GM19239 (cell line): ENCODE data around the gene LMTK2.

Experiments used
- DNase-seq: peaks from one replicate; pipeline ENCODE4 v3.0.0; 2011; ENCODE audit warnings: low spot score; ENCODE audit not compliant: insufficient read length
- FAIRE-seq: peaks from 2 replicates; lab custom pipeline; 2011; peaks lifted over from hg19 to GRCh38; lab: Jason Lieb, UNC

LMTK2 gene

GRCh38 chr7:98249106-98249505, 142.4 kb downstream of the LMTK2 start:
- no peak for DNase-seq
- FAIRE-seq = no peak

DNA sequence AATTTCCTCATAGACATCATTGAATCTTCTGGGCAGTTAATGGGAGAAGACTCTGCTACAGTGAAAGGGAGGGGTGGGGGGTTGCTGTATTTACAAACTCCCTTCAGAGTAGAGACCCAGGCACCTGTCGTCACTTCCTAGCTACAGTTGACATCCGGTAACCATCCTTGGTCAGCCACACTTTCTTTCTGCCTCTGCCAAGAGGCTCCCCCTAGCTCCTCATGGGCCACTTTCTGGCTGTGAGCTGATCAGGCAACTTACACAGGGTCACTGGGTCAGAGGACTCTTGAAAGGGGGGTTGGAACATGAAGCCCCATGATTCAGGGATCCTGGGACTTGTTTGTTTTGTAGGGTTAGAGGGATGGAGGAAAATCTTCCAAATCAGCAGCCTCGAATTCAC, 144.1 kb downstream of the LMTK2 start:
- no peak for FAIRE-seq
- no peak for DNase-seq

GRCh38 chr7:98251231-98251600, 144.6 kb downstream of the LMTK2 start:
- DNase-seq = no peak
- FAIRE-seq = peak; percentile 75

- DNase-seq (peak; percentile 98), FAIRE-seq (peak; percentile 97)
Measured at GRCh38 chr7:98251601-98252424, 145.2 kb downstream of the LMTK2 start, which contains the start of gene TECPR1. TSS of gene TECPR1 (minus strand) at chr7:98252232. CDS start at chr7:98246146, 6,086 bp downstream.

DNA sequence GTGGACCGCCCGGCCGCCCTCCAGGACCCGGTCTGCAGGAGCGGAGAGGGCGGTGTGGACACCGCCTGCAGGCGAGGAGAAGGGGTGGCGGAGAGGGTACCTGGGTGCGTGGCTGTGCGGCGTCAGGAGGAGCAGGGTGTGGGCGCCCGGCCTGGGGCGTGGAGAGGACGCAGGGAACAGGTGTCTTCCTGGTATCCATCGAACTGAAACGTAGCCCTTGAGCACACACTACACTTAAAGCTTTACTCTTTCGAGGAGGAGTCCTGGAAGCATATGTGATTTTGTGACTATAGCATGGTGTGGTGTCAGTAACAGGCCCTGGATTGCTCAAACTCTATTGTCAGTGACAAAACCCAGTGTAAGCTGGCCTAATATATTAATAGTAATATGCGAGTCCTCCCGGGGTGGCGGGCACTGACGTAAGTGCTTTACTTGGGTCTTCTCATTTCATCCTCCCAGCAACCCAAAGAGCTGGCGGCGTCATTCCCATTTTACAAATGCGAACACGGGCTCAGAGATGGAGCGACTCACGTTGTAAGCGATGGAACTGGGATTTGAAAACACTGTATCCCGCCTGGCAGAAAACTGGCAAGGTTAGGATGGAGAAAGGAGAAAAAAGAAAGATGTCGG, 145.9 kb downstream of the LMTK2 start:
- no peak for FAIRE-seq
- no peak for DNase-seq

- FAIRE-seq (no peak), DNase-seq (no peak)
Measured at GRCh38 chr7:98254516-98254915, 147.9 kb downstream of the LMTK2 start.

- DNase-seq (no peak), FAIRE-seq (no peak)
Measured at GRCh38 chr7:98254951-98255610, 148.4 kb downstream of the LMTK2 start.

DNA sequence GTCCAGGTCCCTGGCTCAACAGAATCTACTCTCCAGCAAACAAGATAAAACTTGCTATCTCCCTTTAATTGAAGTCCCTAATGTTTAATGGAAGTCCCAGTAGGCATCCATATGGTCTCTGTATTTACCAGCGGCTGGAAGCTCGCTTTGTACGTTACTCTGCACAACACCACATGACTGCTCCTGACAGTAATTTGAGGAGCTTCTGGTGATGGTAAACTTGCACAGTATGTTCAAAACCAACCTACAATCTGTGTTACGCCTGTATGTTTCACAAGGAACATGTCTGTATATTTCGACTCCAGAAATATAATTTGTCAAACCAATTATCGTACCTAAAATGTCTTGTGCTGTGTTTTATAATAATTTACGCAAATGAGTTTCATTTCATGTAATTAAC, 149.8 kb downstream of the LMTK2 start:
- DNase-seq = no peak
- FAIRE-seq = no peak

DNA sequence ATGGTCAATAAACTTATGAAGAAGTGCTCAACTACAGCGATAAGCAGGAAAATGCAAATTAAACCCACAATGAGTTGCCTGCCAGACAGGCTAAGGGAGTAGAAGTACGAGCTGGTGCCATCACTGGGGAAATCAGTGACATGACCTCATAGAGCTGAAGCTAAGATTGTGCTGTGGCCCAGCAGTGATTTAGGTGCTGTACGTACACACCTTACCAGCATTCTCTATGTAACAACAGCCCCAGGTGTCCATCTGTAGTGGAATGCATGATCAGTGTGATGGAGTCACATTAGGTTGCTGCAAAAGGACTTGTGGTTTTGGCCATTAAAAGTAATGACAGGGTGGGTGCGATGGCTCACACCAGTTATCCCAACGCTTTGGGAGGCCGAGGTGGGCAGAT, 151.0 kb downstream of the LMTK2 start:
- DNase-seq (no peak), FAIRE-seq (no peak)
